GM23338 (cell line): ENCODE data around the gene NFKBIA. TPM values are rescaled to one million over a fixed set of nuclear protein-coding genes. Genes with fewer than 3 reads are reported as not detected.

ENCODE experiments used
- STAT1 ChIP-seq: IDR thresholded peaks from one replicate; pipeline ENCODE4 v1.6.1; 2016; ENCODE audit warnings: antibody characterized with exemption; ENCODE audit not compliant: unreplicated experiment
- polyA plus RNA-seq: library from polyadenylated mRNA; unstranded; fragments of >200 nt; fragmentation: Nextera tagmentation; extraction: Ambion mirVana; gene quantifications from 2 replicates; pipeline ENCODE4 v1.2.1, GENCODE V29; 2016
- total RNA-seq: library from RNA; depleted of rRNA; stranded (reverse); fragments of >200 nt; shearing (Covaris generic); gene quantifications from 2 replicates; pipeline ENCODE4 v1.2.3, GENCODE V29; 2014
- TF ChIP-seq, protein P1 (sequence below): fragments of 250-450 bp; sonication (Bioruptor Pico); IDR thresholded peaks from 2 replicates; pipeline ENCODE4 v1.5.0; 2020; ENCODE audit warnings: mild to moderate bottlenecking, moderate library complexity
- TF ChIP-seq, protein P2 (sequence below): IDR thresholded peaks from 2 replicates; pipeline ENCODE4 v1.6.1; 2016; ENCODE audit warnings: antibody characterized with exemption
- TF ChIP-seq, protein P3 (sequence below): IDR thresholded peaks from one replicate; pipeline ENCODE4 v1.6.1; 2018; ENCODE audit warnings: antibody characterized with exemption; ENCODE audit not compliant: unreplicated experiment
- TF ChIP-seq, protein P4 (sequence below), 2 experiments: fragments of 200-600 bp in 1 of 2; sonication (generic) in 1 of 2; conservative IDR thresholded peaks; 2 replicates each; pipeline versions ENCODE4 v1.5.1 to v1.6.1; 2016 to 2017; ENCODE audit warnings: antibody characterized with exemption in 2 of 2, low read depth in 2 of 2, mild to moderate bottlenecking in 2 of 2, moderate library complexity in 1 of 2

The NFKBIA gene
- total and polyA plus RNA-seq, 2 experiments from 2014 or later: 33.4 to 41.3 TPM

DNA sequence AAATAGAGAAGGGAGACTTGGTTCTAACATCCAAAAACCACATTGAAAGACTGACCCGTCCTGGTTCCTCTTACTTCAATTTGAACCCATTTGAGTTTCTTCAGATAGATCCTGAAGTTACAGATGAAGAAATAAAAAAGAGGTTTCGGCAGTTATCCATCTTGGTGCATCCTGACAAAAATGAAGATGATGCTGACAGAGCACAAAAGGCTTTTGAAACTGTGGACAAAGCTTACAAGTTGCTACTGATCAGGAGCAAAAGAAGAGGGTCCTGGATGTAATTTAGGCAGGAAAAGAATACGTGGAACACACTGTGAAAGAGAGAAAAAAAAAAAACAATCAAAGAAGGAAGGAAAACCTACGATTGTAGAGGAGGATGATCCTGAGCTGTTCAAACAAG lies 25.4 kb upstream of the NFKBIA start (continued):
- TF ChIP-seq, protein P1, sequence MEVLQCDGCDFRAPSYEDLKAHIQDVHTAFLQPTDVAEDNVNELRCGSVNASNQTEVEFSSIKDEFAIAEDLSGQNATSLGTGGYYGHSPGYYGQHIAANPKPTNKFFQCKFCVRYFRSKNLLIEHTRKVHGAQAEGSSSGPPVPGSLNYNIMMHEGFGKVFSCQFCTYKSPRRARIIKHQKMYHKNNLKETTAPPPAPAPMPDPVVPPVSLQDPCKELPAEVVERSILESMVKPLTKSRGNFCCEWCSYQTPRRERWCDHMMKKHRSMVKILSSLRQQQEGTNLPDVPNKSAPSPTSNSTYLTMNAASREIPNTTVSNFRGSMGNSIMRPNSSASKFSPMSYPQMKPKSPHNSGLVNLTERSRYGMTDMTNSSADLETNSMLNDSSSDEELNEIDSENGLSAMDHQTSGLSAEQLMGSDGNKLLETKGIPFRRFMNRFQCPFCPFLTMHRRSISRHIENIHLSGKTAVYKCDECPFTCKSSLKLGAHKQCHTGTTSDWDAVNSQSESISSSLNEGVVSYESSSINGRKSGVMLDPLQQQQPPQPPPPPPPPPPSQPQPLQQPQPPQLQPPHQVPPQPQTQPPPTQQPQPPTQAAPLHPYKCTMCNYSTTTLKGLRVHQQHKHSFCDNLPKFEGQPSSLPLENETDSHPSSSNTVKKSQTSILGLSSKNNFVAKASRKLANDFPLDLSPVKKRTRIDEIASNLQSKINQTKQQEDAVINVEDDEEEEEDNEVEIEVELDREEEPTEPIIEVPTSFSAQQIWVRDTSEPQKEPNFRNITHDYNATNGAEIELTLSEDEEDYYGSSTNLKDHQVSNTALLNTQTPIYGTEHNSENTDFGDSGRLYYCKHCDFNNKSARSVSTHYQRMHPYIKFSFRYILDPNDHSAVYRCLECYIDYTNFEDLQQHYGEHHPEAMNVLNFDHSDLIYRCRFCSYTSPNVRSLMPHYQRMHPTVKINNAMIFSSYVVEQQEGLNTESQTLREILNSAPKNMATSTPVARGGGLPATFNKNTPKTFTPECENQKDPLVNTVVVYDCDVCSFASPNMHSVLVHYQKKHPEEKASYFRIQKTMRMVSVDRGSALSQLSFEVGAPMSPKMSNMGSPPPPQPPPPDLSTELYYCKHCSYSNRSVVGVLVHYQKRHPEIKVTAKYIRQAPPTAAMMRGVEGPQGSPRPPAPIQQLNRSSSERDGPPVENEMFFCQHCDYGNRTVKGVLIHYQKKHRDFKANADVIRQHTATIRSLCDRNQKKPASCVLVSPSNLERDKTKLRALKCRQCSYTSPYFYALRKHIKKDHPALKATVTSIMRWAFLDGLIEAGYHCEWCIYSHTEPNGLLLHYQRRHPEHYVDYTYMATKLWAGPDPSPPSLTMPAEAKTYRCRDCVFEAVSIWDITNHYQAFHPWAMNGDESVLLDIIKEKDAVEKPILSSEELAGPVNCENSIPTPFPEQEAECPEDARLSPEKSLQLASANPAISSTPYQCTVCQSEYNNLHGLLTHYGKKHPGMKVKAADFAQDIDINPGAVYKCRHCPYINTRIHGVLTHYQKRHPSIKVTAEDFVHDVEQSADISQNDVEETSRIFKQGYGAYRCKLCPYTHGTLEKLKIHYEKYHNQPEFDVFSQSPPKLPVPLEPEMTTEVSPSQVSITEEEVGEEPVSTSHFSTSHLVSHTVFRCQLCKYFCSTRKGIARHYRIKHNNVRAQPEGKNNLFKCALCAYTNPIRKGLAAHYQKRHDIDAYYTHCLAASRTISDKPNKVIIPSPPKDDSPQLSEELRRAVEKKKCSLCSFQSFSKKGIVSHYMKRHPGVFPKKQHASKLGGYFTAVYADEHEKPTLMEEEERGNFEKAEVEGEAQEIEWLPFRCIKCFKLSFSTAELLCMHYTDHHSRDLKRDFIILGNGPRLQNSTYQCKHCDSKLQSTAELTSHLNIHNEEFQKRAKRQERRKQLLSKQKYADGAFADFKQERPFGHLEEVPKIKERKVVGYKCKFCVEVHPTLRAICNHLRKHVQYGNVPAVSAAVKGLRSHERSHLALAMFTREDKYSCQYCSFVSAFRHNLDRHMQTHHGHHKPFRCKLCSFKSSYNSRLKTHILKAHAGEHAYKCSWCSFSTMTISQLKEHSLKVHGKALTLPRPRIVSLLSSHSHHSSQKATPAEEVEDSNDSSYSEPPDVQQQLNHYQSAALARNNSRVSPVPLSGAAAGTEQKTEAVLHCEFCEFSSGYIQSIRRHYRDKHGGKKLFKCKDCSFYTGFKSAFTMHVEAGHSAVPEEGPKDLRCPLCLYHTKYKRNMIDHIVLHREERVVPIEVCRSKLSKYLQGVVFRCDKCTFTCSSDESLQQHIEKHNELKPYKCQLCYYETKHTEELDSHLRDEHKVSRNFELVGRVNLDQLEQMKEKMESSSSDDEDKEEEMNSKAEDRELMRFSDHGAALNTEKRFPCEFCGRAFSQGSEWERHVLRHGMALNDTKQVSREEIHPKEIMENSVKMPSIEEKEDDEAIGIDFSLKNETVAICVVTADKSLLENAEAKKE (CRISPR knock-in tag): no peak
- TF ChIP-seq, protein P2, sequence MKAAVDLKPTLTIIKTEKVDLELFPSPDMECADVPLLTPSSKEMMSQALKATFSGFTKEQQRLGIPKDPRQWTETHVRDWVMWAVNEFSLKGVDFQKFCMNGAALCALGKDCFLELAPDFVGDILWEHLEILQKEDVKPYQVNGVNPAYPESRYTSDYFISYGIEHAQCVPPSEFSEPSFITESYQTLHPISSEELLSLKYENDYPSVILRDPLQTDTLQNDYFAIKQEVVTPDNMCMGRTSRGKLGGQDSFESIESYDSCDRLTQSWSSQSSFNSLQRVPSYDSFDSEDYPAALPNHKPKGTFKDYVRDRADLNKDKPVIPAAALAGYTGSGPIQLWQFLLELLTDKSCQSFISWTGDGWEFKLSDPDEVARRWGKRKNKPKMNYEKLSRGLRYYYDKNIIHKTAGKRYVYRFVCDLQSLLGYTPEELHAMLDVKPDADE: no peak
- TF ChIP-seq STAT1: no peak
- TF ChIP-seq, protein P3, sequence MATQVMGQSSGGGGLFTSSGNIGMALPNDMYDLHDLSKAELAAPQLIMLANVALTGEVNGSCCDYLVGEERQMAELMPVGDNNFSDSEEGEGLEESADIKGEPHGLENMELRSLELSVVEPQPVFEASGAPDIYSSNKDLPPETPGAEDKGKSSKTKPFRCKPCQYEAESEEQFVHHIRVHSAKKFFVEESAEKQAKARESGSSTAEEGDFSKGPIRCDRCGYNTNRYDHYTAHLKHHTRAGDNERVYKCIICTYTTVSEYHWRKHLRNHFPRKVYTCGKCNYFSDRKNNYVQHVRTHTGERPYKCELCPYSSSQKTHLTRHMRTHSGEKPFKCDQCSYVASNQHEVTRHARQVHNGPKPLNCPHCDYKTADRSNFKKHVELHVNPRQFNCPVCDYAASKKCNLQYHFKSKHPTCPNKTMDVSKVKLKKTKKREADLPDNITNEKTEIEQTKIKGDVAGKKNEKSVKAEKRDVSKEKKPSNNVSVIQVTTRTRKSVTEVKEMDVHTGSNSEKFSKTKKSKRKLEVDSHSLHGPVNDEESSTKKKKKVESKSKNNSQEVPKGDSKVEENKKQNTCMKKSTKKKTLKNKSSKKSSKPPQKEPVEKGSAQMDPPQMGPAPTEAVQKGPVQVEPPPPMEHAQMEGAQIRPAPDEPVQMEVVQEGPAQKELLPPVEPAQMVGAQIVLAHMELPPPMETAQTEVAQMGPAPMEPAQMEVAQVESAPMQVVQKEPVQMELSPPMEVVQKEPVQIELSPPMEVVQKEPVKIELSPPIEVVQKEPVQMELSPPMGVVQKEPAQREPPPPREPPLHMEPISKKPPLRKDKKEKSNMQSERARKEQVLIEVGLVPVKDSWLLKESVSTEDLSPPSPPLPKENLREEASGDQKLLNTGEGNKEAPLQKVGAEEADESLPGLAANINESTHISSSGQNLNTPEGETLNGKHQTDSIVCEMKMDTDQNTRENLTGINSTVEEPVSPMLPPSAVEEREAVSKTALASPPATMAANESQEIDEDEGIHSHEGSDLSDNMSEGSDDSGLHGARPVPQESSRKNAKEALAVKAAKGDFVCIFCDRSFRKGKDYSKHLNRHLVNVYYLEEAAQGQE: no peak
- TF ChIP-seq, protein P4, sequence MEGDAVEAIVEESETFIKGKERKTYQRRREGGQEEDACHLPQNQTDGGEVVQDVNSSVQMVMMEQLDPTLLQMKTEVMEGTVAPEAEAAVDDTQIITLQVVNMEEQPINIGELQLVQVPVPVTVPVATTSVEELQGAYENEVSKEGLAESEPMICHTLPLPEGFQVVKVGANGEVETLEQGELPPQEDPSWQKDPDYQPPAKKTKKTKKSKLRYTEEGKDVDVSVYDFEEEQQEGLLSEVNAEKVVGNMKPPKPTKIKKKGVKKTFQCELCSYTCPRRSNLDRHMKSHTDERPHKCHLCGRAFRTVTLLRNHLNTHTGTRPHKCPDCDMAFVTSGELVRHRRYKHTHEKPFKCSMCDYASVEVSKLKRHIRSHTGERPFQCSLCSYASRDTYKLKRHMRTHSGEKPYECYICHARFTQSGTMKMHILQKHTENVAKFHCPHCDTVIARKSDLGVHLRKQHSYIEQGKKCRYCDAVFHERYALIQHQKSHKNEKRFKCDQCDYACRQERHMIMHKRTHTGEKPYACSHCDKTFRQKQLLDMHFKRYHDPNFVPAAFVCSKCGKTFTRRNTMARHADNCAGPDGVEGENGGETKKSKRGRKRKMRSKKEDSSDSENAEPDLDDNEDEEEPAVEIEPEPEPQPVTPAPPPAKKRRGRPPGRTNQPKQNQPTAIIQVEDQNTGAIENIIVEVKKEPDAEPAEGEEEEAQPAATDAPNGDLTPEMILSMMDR (conservative IDR thresholded peaks at IDR 0.05; ENCODE audit: low read depth in 2 of 2): no peak
